ENCODE results near the gene FGGY.
"Not testable (repeated sequence)": the region's sequence is repeated elsewhere in the genome, so short reads cannot be mapped to it uniquely, and the experiment has no call there.

FGGY gene

DNA sequence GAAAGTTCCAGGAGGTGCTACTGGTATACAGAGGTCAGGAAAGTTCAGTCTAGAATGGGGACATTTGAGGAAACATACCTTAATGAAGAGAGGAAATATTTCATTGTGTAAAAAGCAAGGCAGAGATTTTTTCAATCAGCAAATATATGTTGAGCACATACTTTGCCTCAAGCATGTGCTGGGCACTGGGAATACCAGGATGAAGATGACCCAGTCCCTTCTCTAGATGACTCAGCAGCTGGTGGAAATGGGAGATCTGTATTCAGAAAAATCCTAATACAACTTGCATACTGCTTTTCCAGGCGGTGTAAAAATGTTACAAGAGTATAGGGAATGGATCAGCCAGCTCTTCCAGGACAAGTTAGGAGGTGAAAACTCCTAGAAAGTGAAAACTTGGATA lies 229.3 kb downstream of the FGGY start:
- H3K9me3 ChIP-seq (ENCODE audit: control insufficient read depth, low read length): no peaks in the 10 kb centered on the region
- no peak overlapping the region for H3K27ac ChIP-seq (ENCODE audit: insufficient read depth, low read depth, low read length, poor library complexity, severe bottlenecking)
- H3K4me3 ChIP-seq (ENCODE audit: insufficient read depth, low read depth, low read length): no peak overlapping the region
- peaks cover 4% of the 10 kb centered on the region for H3K4me1 ChIP-seq (ENCODE audit: control insufficient read depth, insufficient read depth, low read length)
- H3K36me3 ChIP-seq (ENCODE audit: control insufficient read depth, insufficient read depth, low read length): no peaks in the 10 kb centered on the region
- no peaks in the 10 kb centered on the region for H3K27me3 ChIP-seq (ENCODE audit: control insufficient read depth, insufficient read depth, low read length, poor library complexity, severe bottlenecking)
- WGBS, 2 experiments: 92 to 100% methylated on average over 1 of the region's 1 CpG

DNA sequence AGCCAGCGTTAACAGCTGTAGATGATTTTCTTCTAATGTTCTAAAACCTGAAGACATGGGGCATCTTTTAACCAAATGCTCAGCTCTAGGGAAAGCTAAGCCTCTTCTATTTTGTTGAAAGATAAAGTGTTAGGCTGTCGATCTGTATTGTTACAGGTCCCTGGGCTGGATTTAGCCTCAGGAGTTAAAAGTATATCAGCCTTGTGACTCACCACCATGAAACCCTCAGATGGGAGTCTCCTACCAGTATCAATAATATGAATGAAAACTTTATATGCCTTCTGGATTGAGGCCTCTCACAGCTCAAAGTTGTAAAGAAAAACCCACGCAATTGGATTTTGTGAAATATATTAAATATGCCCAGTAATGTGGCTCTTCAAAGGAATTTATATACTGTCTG lies 231.6 kb downstream of the FGGY start:
- WGBS, 2 experiments: 83 to 97% methylated on average over 2 to 3 of the region's 3 CpGs
- Histone ChIP-seq H3K27ac (ENCODE audit: insufficient read depth, low read depth, low read length, poor library complexity, severe bottlenecking) (no peak overlapping the region), H3K4me3 (ENCODE audit: insufficient read depth, low read depth, low read length) (no peak overlapping the region), H3K9me3 (ENCODE audit: control insufficient read depth, low read length) (no peaks in the 10 kb centered on the region), H3K4me1 (ENCODE audit: control insufficient read depth, insufficient read depth, low read length) (peaks cover 4% of the 10 kb centered on the region), H3K36me3 (ENCODE audit: control insufficient read depth, insufficient read depth, low read length) (no peaks in the 10 kb centered on the region), H3K27me3 (ENCODE audit: control insufficient read depth, insufficient read depth, low read length, poor library complexity, severe bottlenecking) (no peaks in the 10 kb centered on the region)

DNA sequence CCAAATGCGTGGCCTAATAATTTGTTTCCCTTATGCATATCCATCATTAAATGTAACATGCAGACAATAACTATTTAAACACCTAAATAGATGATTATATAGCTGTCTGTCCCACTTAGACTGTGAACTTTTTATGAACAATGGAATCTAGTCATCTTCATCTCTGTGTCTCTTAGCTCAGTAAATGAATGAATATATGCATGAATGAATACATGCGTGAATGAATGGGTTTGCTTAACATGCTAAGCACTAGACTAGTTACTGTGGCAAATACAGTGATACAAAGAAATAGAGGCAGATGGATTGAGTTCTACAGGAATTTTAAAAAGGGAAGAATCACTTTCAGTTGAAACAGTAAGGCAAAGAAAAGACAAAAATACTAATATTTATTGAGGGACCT lies 232.0 kb downstream of the FGGY start:
- Histone ChIP-seq H3K4me3 (ENCODE audit: insufficient read depth, low read depth, low read length) (no peak overlapping the region), H3K27ac (ENCODE audit: insufficient read depth, low read depth, low read length, poor library complexity, severe bottlenecking) (no peak overlapping the region), H3K9me3 (ENCODE audit: control insufficient read depth, low read length) (no peaks in the 10 kb centered on the region), H3K4me1 (ENCODE audit: control insufficient read depth, insufficient read depth, low read length) (peaks cover 4% of the 10 kb centered on the region), H3K27me3 (ENCODE audit: control insufficient read depth, insufficient read depth, low read length, poor library complexity, severe bottlenecking) (no peaks in the 10 kb centered on the region), H3K36me3 (ENCODE audit: control insufficient read depth, insufficient read depth, low read length) (no peaks in the 10 kb centered on the region)
- 92 to 100% methylated on average over 2 of the region's 2 CpGs for WGBS, 2 experiments

DNA sequence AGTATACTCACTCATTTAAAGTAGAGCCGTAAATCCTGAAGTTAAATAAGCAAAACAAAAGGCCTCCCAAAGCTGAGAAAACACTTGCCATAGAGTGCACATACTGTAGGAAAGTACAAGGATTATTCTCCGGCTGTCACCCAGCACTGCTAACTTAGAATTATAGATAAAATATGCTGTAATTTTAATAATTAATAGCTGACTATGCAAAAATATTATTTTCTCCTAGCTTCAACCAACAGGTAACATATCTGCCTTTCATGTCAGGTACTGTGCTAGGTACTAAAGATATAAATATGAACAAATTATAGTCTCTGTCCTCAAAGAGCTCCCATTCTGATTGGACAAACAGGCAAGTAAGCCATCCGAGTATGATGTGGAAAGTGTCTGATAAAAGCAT lies 233.2 kb downstream of the FGGY start:
- Histone ChIP-seq H3K4me3 (ENCODE audit: insufficient read depth, low read depth, low read length) (no peak overlapping the region), H3K36me3 (ENCODE audit: control insufficient read depth, insufficient read depth, low read length) (no peaks in the 10 kb centered on the region), H3K27me3 (ENCODE audit: control insufficient read depth, insufficient read depth, low read length, poor library complexity, severe bottlenecking) (no peaks in the 10 kb centered on the region), H3K27ac (ENCODE audit: insufficient read depth, low read depth, low read length, poor library complexity, severe bottlenecking) (no peak overlapping the region), H3K9me3 (ENCODE audit: control insufficient read depth, low read length) (no peaks in the 10 kb centered on the region), H3K4me1 (ENCODE audit: control insufficient read depth, insufficient read depth, low read length) (peaks cover 4% of the 10 kb centered on the region)
- WGBS, 2 experiments: 71% methylated on average over 1 to 3 of the region's 3 CpGs

DNA sequence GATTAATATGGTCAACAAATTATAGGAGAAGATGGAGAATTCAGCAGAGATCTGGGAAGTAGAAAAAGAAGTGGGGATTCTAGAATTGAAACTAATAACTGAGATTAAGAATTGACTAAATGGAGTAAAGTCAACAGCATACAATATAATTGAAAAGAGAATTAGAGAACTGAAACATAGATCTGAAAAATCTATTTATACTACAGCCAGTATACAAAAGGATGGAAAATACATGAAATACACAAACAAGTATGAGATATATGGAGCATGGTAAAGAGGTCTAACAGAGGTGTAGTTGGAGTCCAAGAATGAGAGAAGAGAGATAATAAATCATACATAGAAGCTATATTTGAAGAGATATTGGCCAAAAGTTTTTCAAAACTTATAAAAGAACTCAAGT lies 235.2 kb downstream of the FGGY start:
- no peak overlapping the region for H3K4me3 ChIP-seq (ENCODE audit: insufficient read depth, low read depth, low read length)
- H3K36me3 ChIP-seq (ENCODE audit: control insufficient read depth, insufficient read depth, low read length): no peaks in the 10 kb centered on the region
- H3K27ac ChIP-seq (ENCODE audit: insufficient read depth, low read depth, low read length, poor library complexity, severe bottlenecking): no peak overlapping the region
- no peaks in the 10 kb centered on the region for H3K9me3 ChIP-seq (ENCODE audit: control insufficient read depth, low read length)
- no peaks in the 10 kb centered on the region for H3K27me3 ChIP-seq (ENCODE audit: control insufficient read depth, insufficient read depth, low read length, poor library complexity, severe bottlenecking)
- peaks cover 4% of the 10 kb centered on the region for H3K4me1 ChIP-seq (ENCODE audit: control insufficient read depth, insufficient read depth, low read length)

DNA sequence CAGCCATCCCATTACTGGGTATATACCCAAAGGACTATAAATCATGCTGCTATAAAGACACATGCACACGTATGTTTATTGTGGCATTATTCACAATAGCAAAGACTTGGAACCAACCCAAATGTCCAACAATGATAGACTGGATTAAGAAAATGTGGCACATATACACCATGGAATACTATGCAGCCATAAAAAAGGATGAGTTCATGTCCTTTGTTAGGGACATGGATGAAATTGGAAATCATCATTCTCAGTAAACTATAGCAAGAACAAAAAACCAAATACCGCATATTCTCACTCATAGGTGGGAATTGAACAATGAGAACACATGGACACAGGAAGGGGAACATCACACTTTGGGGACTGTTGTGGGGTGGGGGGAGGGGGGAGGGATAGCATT lies 241.6 kb downstream of the FGGY start:
- not testable (repeated sequence) for H3K36me3 ChIP-seq (ENCODE audit: control insufficient read depth, insufficient read depth, low read length); H3K4me1 ChIP-seq (ENCODE audit: control insufficient read depth, insufficient read depth, low read length); H3K27me3 ChIP-seq (ENCODE audit: control insufficient read depth, insufficient read depth, low read length, poor library complexity, severe bottlenecking); H3K27ac ChIP-seq (ENCODE audit: insufficient read depth, low read depth, low read length, poor library complexity, severe bottlenecking); H3K4me3 ChIP-seq (ENCODE audit: insufficient read depth, low read depth, low read length); H3K9me3 ChIP-seq (ENCODE audit: control insufficient read depth, low read length)
- no CpG with 5 or more reads among the region's 2 CpGs for WGBS, 2 experiments

DNA sequence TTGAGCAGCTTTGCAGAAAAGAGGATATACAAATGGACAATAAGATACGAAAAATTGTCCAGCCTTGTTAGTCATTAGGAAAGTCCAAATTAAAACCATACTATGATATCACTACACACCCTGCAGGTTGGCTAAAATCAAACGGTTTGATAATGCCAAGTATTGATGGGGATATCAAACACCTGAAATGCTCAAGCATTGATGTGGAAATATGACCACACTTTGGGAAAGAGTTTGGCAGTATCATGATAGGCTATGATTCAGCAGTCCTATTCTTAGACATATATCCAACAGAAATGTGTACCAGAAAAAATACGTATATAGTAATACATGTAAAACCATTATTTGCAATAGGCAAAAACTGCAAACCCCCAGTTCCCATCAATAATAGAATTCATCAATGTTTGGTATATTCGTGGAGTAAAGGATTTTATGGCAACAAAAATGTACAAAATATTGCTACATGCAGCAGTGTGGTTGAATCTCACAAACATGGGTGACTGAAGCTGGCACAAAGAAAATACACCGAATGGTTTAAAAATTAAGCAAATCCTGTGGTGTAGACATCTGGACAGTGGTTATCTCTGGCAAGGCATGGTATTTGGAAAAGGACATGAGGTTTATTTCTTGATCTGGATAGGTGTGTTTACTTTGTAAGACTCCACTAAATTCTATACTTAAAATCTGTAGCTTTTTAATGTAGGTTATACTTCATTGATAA lies 243.2 kb downstream of the FGGY start:
- H3K4me1 ChIP-seq (ENCODE audit: control insufficient read depth, insufficient read depth, low read length): peaks cover 6% of the 10 kb centered on the region
- 98 to 99% methylated on average over 3 to 4 of the region's 5 CpGs for WGBS, 2 experiments

DNA sequence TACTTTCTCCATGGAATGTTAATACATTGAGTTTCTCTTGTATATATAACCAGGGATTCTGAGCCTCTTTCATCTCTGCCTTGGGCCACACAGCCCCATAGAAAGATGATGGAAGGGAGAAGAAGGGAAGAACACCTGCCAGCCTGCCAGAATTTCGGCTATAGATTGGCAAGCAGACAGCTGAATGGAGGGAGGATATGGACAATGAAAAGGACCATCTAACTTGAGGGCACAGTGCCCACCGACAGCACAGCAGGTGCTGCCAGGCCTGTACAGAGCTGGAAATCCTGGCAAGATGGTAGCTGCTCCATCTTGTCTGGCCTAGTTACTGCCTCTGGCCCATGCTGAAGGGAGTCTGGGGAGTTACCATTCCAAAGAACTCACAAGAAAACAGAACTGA lies 244.3 kb downstream of the FGGY start:
- Histone ChIP-seq H3K4me1 (ENCODE audit: control insufficient read depth, insufficient read depth, low read length) (peaks cover 6% of the 10 kb centered on the region), H3K27ac (ENCODE audit: insufficient read depth, low read depth, low read length, poor library complexity, severe bottlenecking) (no peak overlapping the region), H3K4me3 (ENCODE audit: insufficient read depth, low read depth, low read length) (no peak overlapping the region), H3K9me3 (ENCODE audit: control insufficient read depth, low read length) (no peaks in the 10 kb centered on the region), H3K36me3 (ENCODE audit: control insufficient read depth, insufficient read depth, low read length) (no peaks in the 10 kb centered on the region), H3K27me3 (ENCODE audit: control insufficient read depth, insufficient read depth, low read length, poor library complexity, severe bottlenecking) (no peaks in the 10 kb centered on the region)
- 90 to 93% methylated on average over 2 of the region's 2 CpGs for WGBS, 2 experiments

More for the DNA sequence above, 243.2 kb downstream of the FGGY start:
- no peaks in the 10 kb centered on the region for H3K9me3 ChIP-seq (ENCODE audit: control insufficient read depth, low read length)
- no peaks in the 10 kb centered on the region for H3K36me3 ChIP-seq (ENCODE audit: control insufficient read depth, insufficient read depth, low read length)
- H3K27me3 ChIP-seq (ENCODE audit: control insufficient read depth, insufficient read depth, low read length, poor library complexity, severe bottlenecking): no peaks in the 10 kb centered on the region
- no peak overlapping the region for H3K4me3 ChIP-seq (ENCODE audit: insufficient read depth, low read depth, low read length)
- no peak overlapping the region for H3K27ac ChIP-seq (ENCODE audit: insufficient read depth, low read depth, low read length, poor library complexity, severe bottlenecking)

DNA sequence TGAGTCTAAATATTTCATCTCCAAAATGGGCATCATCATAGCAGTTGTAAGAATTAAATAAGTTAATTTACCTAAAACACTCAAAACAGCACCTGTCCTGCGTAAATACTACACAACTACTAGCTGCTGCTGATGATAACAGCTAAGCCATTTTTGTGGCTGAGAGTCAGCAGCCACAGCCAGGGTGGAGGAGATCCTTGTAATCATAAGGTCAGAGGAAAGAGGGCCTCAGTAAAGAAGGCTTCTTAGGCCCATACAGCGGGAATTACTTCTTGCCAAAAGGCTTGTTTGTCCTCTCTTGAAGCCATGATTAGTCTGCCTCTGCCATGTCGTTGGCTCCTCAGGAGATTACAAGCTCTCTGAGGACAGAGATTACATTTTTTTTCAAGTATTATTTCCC lies 245.0 kb downstream of the FGGY start:
- Histone ChIP-seq H3K4me3 (ENCODE audit: insufficient read depth, low read depth, low read length) (no peak overlapping the region), H3K27me3 (ENCODE audit: control insufficient read depth, insufficient read depth, low read length, poor library complexity, severe bottlenecking) (no peaks in the 10 kb centered on the region), H3K9me3 (ENCODE audit: control insufficient read depth, low read length) (no peaks in the 10 kb centered on the region), H3K27ac (ENCODE audit: insufficient read depth, low read depth, low read length, poor library complexity, severe bottlenecking) (no peak overlapping the region), H3K36me3 (ENCODE audit: control insufficient read depth, insufficient read depth, low read length) (no peaks in the 10 kb centered on the region), H3K4me1 (ENCODE audit: control insufficient read depth, insufficient read depth, low read length) (peaks cover 6% of the 10 kb centered on the region)
- WGBS, 2 experiments: 86 to 97% methylated on average over 3 of the region's 3 CpGs

DNA sequence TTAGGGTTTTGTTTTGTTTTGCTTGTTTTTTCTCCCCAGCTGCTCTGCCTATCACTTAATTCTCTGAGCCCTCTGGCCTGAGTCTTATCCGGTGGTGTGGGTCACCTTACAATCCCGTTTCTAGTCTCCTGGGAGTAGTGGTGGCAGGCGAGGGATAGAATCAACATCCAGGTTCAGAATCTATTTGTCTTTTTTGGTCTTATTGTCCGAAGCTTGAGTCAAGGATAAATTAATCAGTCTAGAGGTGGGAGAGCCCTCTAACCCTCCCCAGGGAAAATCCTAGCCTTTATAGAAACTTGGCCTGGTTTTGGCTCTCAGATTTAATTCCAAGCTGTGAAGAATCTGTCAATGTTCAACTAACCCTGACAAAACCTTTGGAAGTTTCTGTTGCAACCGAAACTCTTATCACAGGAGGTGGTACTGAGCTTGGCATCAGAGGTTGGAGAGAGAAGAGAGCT lies 246.3 kb downstream of the FGGY start:
- WGBS, 2 experiments: 74 to 79% methylated on average over 5 of the region's 5 CpGs
- Histone ChIP-seq H3K4me1 (ENCODE audit: control insufficient read depth, insufficient read depth, low read length) (peaks cover 6% of the 10 kb centered on the region), H3K27me3 (ENCODE audit: control insufficient read depth, insufficient read depth, low read length, poor library complexity, severe bottlenecking) (no peaks in the 10 kb centered on the region), H3K36me3 (ENCODE audit: control insufficient read depth, insufficient read depth, low read length) (no peaks in the 10 kb centered on the region), H3K9me3 (ENCODE audit: control insufficient read depth, low read length) (no peaks in the 10 kb centered on the region), H3K4me3 (ENCODE audit: insufficient read depth, low read depth, low read length) (no peak overlapping the region), H3K27ac (ENCODE audit: insufficient read depth, low read depth, low read length, poor library complexity, severe bottlenecking) (no peak overlapping the region)

Data from ectodermal cell (in vitro differentiated cells).